IPS-NIHi11 (cell line): ENCODE measurements around the gene CLASP1.
"Not testable (repeated sequence)": the region's sequence is repeated elsewhere in the genome, so short reads cannot be mapped to it uniquely, and the experiment has no call there.

Source experiments
- DNase-seq: peaks from one replicate; pipeline ENCODE4 v3.0.0; 2012; ENCODE audit warnings: mixed read lengths, low spot score

Gene CLASP1

GRCh38 chr2:121662656-121663055, 13.4 kb upstream of the CLASP1 start:
- no peak for DNase-seq

GRCh38 chr2:121659933-121660332, 10.7 kb upstream of the CLASP1 start:
- no peak for DNase-seq

- not testable (repeated sequence) for DNase-seq
Observed at GRCh38 chr2:121658393-121658792, 9.1 kb upstream of the CLASP1 start.

GRCh38 chr2:121653035-121653434, 3.8 kb upstream of the CLASP1 start:
- DNase-seq = no peak

GRCh38 chr2:121650315-121650930, 1.2 kb upstream of the CLASP1 start:
- DNase-seq = no peak

- DNase-seq = peak; percentile 98
Observed at GRCh38 chr2:121649596-121650314, 493 bp upstream of the CLASP1 start.

GRCh38 chr2:121648206-121649148, 785 bp downstream of the CLASP1 start:
- peak; percentile 53 for DNase-seq

GRCh38 chr2:121647396-121647795, 1.9 kb downstream of the CLASP1 start:
- no peak for DNase-seq

- no peak for DNase-seq
Observed at GRCh38 chr2:121644715-121645114, 4.5 kb downstream of the CLASP1 start.

GRCh38 chr2:121643877-121644276, 5.4 kb downstream of the CLASP1 start:
- DNase-seq = no peak

GRCh38 chr2:121640380-121641316, 8.6 kb downstream of the CLASP1 start:
- no peak for DNase-seq

- not testable (repeated sequence) for DNase-seq
Observed at GRCh38 chr2:121639846-121640245, 9.4 kb downstream of the CLASP1 start.

GRCh38 chr2:121638333-121638732, 10.9 kb downstream of the CLASP1 start:
- DNase-seq = no peak

- no peak for DNase-seq
Observed at GRCh38 chr2:121635371-121635770, 13.9 kb downstream of the CLASP1 start.

- no peak for DNase-seq
Observed at GRCh38 chr2:121634354-121635307, 14.6 kb downstream of the CLASP1 start.

GRCh38 chr2:121633463-121633862, 15.8 kb downstream of the CLASP1 start:
- DNase-seq = no peak

- DNase-seq = no peak
Observed at GRCh38 chr2:121627525-121628050, 21.7 kb downstream of the CLASP1 start.

- DNase-seq = no peak
Observed at GRCh38 chr2:121626777-121627524, 22.3 kb downstream of the CLASP1 start.

GRCh38 chr2:121625953-121626352, 23.3 kb downstream of the CLASP1 start:
- no peak for DNase-seq
